HG03108 (cell line): ENCODE results near the gene OPALIN.

Source experiments
- ATAC-seq: cut with Tn5 transposase; IDR thresholded peaks from one replicate; pipeline ENCODE4 v1.9.1; 2021; ENCODE audit warnings: moderate library complexity; ENCODE audit not compliant: unreplicated experiment

The OPALIN gene

GRCh38 chr10:96358851-96359540 is at the start of gene OPALIN:
OPALIN (minus strand) TSS chr10:96359002; CDS start chr10:96358896, 106 bp downstream.
- ATAC-seq, result no peak

- no peak for ATAC-seq
Measured at GRCh38 chr10:96408201-96408600, 49.4 kb upstream of the OPALIN start.

- ATAC-seq, result no peak
Measured at GRCh38 chr10:96407560-96408069, 48.8 kb upstream of the OPALIN start.

- no peak for ATAC-seq
Measured at GRCh38 chr10:96406091-96406490, 47.3 kb upstream of the OPALIN start.

- no peak for ATAC-seq
Measured at GRCh38 chr10:96402417-96403305, 43.9 kb upstream of the OPALIN start.

GRCh38 chr10:96401036-96401435 is 42.2 kb upstream of the OPALIN start:
- no peak for ATAC-seq

GRCh38 chr10:96400465-96400864 is 41.7 kb upstream of the OPALIN start:
- ATAC-seq, result no peak

- no peak for ATAC-seq
Measured at GRCh38 chr10:96397902-96398301, 39.1 kb upstream of the OPALIN start.

- ATAC-seq, result no peak
Measured at GRCh38 chr10:96395931-96396877, 37.4 kb upstream of the OPALIN start.

- ATAC-seq, result no peak
Measured at GRCh38 chr10:96390460-96390864, 31.7 kb upstream of the OPALIN start.

- ATAC-seq, result no peak
Measured at GRCh38 chr10:96389785-96390184, 31.0 kb upstream of the OPALIN start.

- no peak for ATAC-seq
Measured at GRCh38 chr10:96387601-96388000, 28.8 kb upstream of the OPALIN start.

- ATAC-seq, result no peak
Measured at GRCh38 chr10:96387161-96387560, 28.4 kb upstream of the OPALIN start.

GRCh38 chr10:96384506-96384905 is 25.7 kb upstream of the OPALIN start:
- no peak for ATAC-seq

GRCh38 chr10:96380821-96381220 is 22.0 kb upstream of the OPALIN start:
- ATAC-seq, result no peak

- no peak for ATAC-seq
Measured at GRCh38 chr10:96379758-96380157, 21.0 kb upstream of the OPALIN start.

GRCh38 chr10:96378741-96379140 is 19.9 kb upstream of the OPALIN start:
- no peak for ATAC-seq

GRCh38 chr10:96377816-96378294 is 19.1 kb upstream of the OPALIN start:
- no peak for ATAC-seq

GRCh38 chr10:96376483-96376882 is 17.7 kb upstream of the OPALIN start:
- no peak for ATAC-seq

- peak; percentile 74 for ATAC-seq
Measured at GRCh38 chr10:96374985-96375830, 16.4 kb upstream of the OPALIN start.
